EH (cell line): ENCODE measurements around the gene CAPN8.

Experiments used
- DNase-seq: peaks from one replicate; pipeline ENCODE4 v3.0.0-alpha.2; 2015; ENCODE audit warnings: low read depth

The CAPN8 gene

GRCh38 chr1:223665592-223666312 lies at the start of gene CAPN8:
CAPN8 (minus strand) TSS chr1:223665701; CDS start chr1:223665646, 55 bp downstream.
- DNase-seq, result peak; percentile 19

GRCh38 chr1:223714849-223715603 lies 49.5 kb upstream of the CAPN8 start:
- peak; percentile 90 for DNase-seq

GRCh38 chr1:223714421-223714724 lies 48.9 kb upstream of the CAPN8 start:
- no peak for DNase-seq

GRCh38 chr1:223713546-223714420 lies 48.3 kb upstream of the CAPN8 start:
- no peak for DNase-seq

- no peak for DNase-seq
Measured at GRCh38 chr1:223712850-223713474, 47.5 kb upstream of the CAPN8 start.

GRCh38 chr1:223712194-223712849 lies 46.8 kb upstream of the CAPN8 start, which contains the start of gene CAPN2:
CAPN2 (plus strand) TSS chr1:223712539; CDS start chr1:223712641, 102 bp downstream.
- peak; percentile 90 for DNase-seq

- no peak for DNase-seq
Measured at GRCh38 chr1:223711747-223712193, 46.3 kb upstream of the CAPN8 start.

- DNase-seq, result peak; percentile 64
Measured at GRCh38 chr1:223711173-223711572, 45.7 kb upstream of the CAPN8 start.

- no peak for DNase-seq
Measured at GRCh38 chr1:223710179-223711133, 45.0 kb upstream of the CAPN8 start.

- DNase-seq, result no peak
Measured at GRCh38 chr1:223709598-223709997, 44.1 kb upstream of the CAPN8 start.

GRCh38 chr1:223708651-223709268 lies 43.3 kb upstream of the CAPN8 start:
- DNase-seq, result no peak

GRCh38 chr1:223708001-223708359 lies 42.5 kb upstream of the CAPN8 start:
- DNase-seq, result no peak

GRCh38 chr1:223707256-223708000 lies 41.9 kb upstream of the CAPN8 start:
- peak; percentile 99 for DNase-seq

- DNase-seq, result peak; percentile 93
Measured at GRCh38 chr1:223706077-223706973, 40.8 kb upstream of the CAPN8 start.

GRCh38 chr1:223704921-223705878 lies 39.7 kb upstream of the CAPN8 start:
- DNase-seq, result no peak

- DNase-seq, result no peak
Measured at GRCh38 chr1:223703668-223704013, 38.1 kb upstream of the CAPN8 start.
